Hematopoietic multipotent progenitor cell treated with erythropoietin and hydrocortisone succinate and interleukin-3 and kit ligand, for 8 days (in vitro differentiated cells): Measurements from ENCODE around the gene WDR26.
"Not testable (repeated sequence)": the region's sequence is repeated elsewhere in the genome, so short reads cannot be mapped to it uniquely, and the experiment has no call there.

Experiments used
- DNase-seq: peaks from one replicate; pipeline ENCODE4 v3.0.0-alpha.2; 2015

The WDR26 gene

GRCh38 chr1:224433701-224434672 is 610 bp downstream of the WDR26 start:
- no peak for DNase-seq

DNA sequence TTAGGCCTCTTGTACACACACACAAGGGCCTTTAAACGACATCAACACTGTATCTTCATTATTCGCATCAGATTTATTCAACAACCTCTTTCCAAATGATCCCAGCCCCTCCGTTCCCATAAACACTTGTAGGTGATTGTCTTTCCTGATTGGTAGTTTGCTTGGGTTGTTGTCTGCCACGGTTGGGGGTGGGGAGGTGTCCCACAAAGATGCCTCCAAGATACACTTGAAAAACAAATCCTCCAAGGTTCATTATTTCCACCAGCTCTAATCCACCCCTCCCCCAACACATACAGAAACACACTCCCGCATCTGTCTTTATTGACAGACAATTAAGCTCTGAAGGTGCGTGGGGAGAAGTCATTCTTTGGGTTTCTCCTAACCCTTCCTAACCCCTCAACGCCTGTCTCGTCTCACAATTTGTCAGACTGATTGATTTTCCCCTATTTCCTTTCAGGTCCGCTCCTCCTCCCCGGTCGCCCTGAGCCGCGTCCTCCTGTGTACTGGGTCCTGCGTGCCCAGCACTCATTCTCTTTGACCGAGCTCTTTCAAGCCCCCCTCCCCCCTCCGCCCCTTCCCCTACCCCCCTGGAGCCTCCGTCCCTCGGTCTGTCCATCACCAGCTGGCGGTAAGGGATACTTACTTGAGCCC is 1.4 kb downstream of the WDR26 start:
- DNase-seq = peak; percentile 14

DNA sequence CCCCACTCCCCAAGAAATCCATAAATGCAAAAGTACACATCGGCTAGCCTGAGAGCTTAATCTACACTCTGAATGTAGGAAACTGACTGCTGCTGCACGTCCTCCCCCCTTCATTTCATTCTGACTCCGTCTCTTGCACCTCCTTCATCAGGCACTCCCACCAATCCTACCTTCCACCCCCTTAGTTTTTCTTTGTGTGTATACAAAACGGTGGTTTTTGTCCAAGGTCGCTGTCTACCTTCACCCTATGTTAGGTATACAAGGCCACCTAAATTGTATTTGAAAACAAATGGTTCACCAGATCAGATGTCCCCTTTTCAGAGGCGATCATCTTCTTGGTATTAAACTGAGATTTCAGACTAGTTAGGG is 1.9 kb downstream of the WDR26 start:
- DNase-seq = peak; percentile 28

DNA sequence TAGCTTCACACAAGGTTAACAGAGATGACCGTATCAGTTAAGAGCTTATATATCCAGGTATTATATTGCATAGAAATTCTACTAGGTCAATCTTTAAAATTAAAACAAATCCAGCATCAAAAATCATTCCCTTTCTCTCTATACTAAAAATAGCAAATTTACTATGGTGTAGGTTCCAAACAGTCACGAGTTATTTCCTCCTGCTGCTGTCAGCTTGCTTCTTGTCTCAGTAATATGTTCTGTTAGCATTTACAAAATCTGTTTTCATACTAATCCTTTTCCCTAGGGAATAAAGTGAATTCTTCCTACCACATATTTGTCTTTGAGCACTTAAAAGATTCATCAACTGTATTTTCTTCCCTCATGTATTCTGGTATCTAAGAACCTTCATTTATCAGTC is 2.5 kb downstream of the WDR26 start:
- DNase-seq = no peak

GRCh38 chr1:224431726-224432125 is 2.9 kb downstream of the WDR26 start:
- no peak for DNase-seq

DNA sequence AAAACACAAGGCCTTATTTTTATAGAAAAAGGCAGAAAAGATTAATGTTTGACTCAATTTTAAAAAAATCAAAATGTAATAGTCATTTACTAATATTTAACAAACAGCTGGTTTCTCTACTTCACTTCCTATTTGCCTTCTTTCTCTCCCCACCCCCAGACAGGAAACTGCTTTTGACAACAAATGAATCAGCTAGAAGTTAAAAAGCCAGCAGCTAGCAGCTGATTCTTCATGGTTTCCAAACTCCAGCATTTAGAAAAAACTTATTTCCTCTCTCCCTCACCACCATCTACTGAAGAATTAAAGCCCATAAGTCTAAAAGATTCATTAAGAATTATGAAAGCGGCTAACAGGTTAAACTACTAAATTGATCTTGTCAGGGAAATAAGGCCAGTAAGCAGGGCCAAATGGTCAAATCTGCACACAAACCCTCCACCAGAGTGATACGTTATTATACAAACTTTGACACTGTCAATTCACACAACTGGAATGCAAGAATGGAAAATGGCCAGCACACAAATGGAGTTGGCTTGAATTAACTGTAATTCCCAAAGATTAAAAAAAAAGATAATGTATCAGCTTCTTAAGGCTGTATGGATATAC is 4.0 kb downstream of the WDR26 start:
- DNase-seq = peak; percentile 62

DNA sequence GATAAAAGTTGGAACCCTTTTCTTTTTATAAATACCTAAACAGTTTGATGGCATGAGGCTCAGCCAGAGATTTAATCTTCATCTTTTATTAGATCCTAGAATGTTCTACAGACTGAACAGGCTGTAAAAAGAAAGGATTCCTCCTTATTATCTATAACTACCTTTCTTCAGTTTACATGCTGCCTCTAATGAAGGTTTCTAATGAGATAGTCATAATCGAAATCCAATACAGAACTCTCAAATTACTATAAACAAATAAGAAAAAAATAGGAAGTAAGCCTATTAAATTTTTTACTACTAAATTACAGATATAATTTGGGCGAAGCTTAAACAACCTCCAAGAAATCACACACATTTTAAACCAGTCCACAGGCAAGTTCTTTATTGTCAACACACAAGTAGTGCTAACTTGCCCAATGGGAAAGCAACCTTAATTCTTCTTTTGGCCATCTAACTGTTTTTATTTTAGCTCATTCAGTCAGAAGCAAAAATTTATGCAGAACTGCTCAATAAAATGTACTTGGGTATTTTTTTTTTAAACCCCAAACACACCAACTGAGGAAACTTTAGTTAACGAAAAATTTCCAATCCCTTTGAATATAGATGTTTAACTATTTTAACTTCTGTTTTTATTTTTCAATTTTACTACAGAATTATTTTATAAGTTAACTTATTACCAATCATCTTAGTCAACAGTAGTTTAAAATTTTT is 4.8 kb downstream of the WDR26 start:
- no peak for DNase-seq

DNA sequence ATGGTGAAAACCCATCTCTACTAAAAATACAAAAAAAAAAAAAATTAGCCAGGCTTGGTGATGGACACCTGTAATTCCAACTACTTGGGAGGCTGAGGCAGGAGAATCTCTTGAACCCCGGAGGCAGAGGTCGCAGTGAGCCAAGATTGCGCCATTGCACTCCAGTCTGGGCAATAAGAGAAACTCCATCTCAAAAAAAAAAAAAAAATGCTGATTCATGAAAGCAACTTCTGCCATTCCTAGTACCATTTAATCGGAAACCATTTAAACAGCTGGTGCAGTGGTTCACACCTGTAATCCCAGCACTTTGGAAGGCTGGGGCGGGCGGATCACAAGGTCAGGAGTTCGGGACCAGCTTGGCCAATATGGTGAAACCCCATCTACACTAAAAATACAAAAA is 5.9 kb downstream of the WDR26 start:
- DNase-seq = not testable (repeated sequence)

GRCh38 chr1:224427346-224427745 is 7.3 kb downstream of the WDR26 start:
- DNase-seq = no peak

DNA sequence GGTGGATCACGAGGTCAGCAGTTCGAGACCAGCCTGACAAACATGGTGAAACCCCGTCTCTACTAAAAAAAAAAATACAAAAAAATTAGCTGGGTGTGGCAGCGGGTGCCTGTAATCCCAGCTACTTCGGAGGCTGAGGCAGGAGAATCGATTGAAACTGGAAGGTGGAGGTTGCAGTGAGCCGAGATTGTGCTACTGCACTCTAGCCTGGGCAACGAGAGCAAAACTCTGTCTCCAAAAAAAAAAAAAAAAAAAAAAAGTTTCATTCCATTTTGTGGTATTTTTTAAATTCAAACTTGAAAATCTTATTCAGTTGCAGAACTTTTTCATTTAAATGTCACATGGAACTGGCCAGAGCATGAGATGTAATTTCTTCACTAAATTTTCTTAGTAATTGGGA is 7.7 kb downstream of the WDR26 start:
- not testable (repeated sequence) for DNase-seq

GRCh38 chr1:224425279-224425884 is 9.2 kb downstream of the WDR26 start:
- DNase-seq = no peak

DNA sequence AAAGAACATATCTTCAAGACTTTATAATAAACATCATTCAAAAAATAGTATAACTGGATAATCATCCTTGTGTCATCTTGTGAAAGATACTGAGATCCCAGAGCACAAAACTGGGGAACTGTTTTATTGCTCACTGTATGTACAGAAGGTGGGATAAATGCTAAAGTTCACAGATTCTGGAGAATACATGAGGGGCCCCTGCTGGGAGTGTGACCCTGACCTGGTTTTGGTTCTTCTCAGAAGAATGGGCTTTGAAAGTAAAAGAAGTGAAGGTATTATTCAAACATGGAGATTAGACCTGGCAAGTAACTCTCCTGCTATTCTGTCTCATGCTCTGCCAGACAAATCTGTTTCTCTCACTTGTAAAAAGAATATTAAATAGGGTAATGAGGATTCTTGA is 14.5 kb downstream of the WDR26 start:
- no peak for DNase-seq

- DNase-seq = no peak
These were observed 22.8 kb downstream of the WDR26 start for GRCh38 chr1:224411766-224412165.

DNA sequence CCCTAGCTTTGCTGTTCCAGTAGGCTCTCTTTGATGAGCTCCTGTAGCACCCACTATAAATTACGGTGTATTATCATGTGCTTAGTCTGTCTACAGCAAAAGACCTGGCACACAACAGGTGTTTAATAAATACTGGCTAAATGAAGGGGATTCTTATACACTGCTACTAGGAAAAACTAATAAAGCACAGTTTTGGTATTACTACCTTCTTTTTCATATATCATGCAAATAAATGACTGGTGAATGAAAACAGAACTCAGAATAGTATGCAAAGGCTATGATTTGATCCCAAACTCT is 26.4 kb downstream of the WDR26 start:
- DNase-seq = no peak

DNA sequence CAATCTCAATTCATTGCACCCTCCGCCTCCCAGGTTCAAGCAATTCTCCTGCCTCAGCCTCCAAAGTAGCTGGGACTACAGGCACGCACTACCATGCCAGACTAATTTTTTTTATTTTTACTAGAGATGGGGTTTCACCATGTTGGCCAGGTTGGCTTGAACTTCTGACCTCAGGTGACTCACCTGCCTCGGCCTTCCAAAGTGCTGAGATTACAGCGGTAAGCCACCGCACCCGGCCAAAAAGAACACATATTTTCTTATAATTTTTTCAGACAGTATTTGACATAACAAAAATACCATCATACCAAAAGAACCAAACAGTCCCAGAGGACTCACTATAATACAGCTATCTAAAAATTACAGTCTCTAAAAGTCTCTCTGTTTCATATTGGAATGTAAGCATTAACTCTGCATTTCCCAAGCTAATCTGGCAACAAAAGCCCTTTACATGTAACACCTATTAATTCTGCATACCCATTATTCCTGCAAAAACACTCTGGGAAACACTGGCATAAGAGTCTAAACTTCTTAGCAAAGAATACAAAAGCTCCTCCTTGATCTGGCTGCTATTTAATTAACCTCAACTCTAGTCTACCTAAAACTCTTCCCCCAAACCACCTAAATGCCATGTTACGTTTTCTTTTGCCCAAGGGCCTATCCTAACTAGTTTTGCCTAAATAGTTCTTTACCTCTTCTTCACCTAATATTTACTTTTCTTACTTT is 26.9 kb downstream of the WDR26 start:
- no peak for DNase-seq

- no peak for DNase-seq
These were observed 28.4 kb downstream of the WDR26 start for GRCh38 chr1:224406216-224406615.

DNA sequence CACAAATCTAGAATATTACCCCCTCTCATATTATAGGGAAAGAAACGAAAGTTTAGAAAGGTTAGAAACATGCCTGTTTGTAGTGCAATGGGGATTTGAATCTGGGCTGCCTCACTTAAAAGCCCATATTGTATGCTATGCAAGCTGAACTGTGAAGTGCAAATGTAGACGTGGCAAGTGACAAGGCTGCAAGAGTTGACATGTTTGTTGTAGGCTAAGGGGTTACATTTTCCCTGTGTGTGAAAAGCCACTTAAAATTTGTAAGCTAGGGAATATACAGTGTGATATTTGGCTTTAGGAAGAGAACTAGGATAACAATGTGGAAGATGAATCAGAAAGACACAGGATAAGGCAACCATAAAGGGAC is 29.0 kb downstream of the WDR26 start:
- no peak for DNase-seq

GRCh38 chr1:224404916-224405603 is 29.5 kb downstream of the WDR26 start:
- DNase-seq = no peak

DNA sequence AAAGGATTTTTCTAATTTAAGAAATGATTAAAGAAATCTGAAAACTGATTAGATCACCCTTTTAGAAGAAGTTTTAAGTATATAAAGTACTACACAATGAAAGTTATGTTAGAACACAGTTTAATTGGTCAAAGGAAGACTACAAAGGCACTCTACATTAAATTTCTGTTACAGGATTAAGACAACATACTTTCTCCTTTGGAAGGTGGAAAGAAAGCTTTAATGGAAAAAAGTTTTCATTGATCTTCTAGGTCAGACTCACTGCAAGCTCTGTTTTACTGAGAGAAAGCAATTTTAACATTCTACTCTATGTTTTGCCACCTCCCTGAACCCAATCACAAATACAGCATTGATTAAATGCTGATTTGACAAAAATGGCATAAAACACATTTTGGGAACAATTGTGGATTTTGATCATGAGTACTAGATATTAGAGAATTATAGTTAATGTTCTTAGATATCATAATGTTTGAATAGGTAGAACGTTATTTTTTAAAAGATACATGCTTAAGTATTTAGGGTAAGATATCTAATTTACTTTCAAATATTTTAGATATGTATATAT is 32.0 kb downstream of the WDR26 start:
- no peak for DNase-seq

GRCh38 chr1:224399887-224400286 is 34.7 kb downstream of the WDR26 start:
- DNase-seq = no peak

DNA sequence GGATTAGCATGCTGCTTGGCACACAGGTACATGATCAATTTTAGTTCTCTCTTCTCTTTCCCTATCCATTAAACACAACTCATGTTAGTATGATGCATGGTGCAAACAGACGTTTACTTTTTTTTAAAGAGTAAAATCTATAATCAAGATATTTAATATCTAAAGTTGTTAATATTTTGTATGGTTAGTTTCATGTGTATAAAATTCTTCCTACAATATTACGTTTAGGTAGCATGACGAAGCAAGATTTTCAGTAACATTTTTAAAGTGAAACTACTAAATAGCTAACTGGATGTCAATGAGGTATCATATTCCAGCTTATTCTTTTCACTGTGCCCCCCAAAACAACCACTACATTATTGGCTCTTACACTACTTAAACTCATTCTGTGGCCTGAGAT is 41.3 kb downstream of the WDR26 start:
- DNase-seq = no peak
